Loucy (cell line): ENCODE measurements around the gene HIVEP2.
A peak's percentile ranks its signal among the peaks of the same experiment; 100 is the strongest.

Experiments used
- H2AFZ ChIP-seq: fragments of 200-600 bp; sonication (generic); 2 replicates; pipeline ENCODE4 v1.6.0; 2016; ENCODE audit warnings: antibody characterized with exemption, mild to moderate bottlenecking, low read length, moderate library complexity
- H3F3A ChIP-seq: fragments of 200-600 bp; 2 replicates; pipeline ENCODE4 v1.6.0; 2016; ENCODE audit warnings: antibody characterized with exemption, low read depth, mild to moderate bottlenecking
- H3K27me3 ChIP-seq: fragments of 200-600 bp; sonication (generic); 2 replicates; pipeline ENCODE4 v1.6.1; 2014; ENCODE audit warnings: low read length, mild to moderate bottlenecking; ENCODE audit not compliant: insufficient read depth, poor library complexity, severe bottlenecking
- H3K36me3 ChIP-seq: fragments of 200-600 bp; sonication (generic); 2 replicates; pipeline ENCODE4 v1.6.1; 2016; ENCODE audit warnings: low read length; ENCODE audit not compliant: insufficient read depth
- H3K4me1 ChIP-seq: fragments of 200-600 bp; sonication (generic); 2 replicates; pipeline ENCODE4 v1.5.1; 2014; ENCODE audit warnings: low read length, mild to moderate bottlenecking; ENCODE audit not compliant: insufficient read depth, poor library complexity, severe bottlenecking
- H3K4me2 ChIP-seq: fragments of 200-600 bp; sonication (generic); 2 replicates; pipeline ENCODE4 v1.6.0; 2014; ENCODE audit warnings: antibody characterized with exemption, low read length, low read depth, mild to moderate bottlenecking; ENCODE audit not compliant: poor library complexity, severe bottlenecking
- H3K4me3 ChIP-seq: fragments of 200-600 bp; sonication (generic); 2 replicates; pipeline ENCODE4 v1.5.1; 2014; ENCODE audit warnings: low read length, mild to moderate bottlenecking, mixed read lengths; ENCODE audit not compliant: poor library complexity, severe bottlenecking
- H3K79me2 ChIP-seq: fragments of 200-600 bp; sonication (generic); 2 replicates; pipeline ENCODE4 v1.6.1; 2014; ENCODE audit warnings: low read length; ENCODE audit not compliant: insufficient read depth
- H3K9ac ChIP-seq: fragments of 200-600 bp; sonication (generic); 2 replicates; pipeline ENCODE4 v1.6.0; 2014; ENCODE audit warnings: mild to moderate bottlenecking, low read depth, low read length, moderate library complexity; ENCODE audit not compliant: poor library complexity, severe bottlenecking
- H3K9me2 ChIP-seq: fragments of 200-600 bp; sonication (generic); replicated peaks from 2 replicates; pipeline ENCODE4 v1.6.1; 2016; ENCODE audit warnings: low read depth, low read length, mixed read lengths
- H3K9me3 ChIP-seq: fragments of 200-600 bp; sonication (generic); 2 replicates; pipeline ENCODE4 v1.6.1; 2014; ENCODE audit warnings: mild to moderate bottlenecking, antibody characterized with exemption, low read length, low read depth; ENCODE audit not compliant: insufficient read depth
- H4K20me1 ChIP-seq: fragments of 200-600 bp; sonication (generic); 2 replicates; pipeline ENCODE4 v1.6.0; 2014; ENCODE audit warnings: antibody characterized with exemption, low read length, mild to moderate bottlenecking; ENCODE audit not compliant: insufficient read depth, poor library complexity, severe bottlenecking
- CTCF ChIP-seq: fragments of 200-600 bp; sonication (generic); conservative IDR thresholded peaks from 2 replicates; pipeline ENCODE4 v1.5.1; 2014; ENCODE audit warnings: mild to moderate bottlenecking, antibody characterized with exemption, low read length
- EZH2phosphoT487 ChIP-seq: fragments of 200-600 bp; IDR thresholded peaks from 2 replicates; pipeline ENCODE4 v1.6.1; 2018; ENCODE audit warnings: antibody characterized with exemption, mild to moderate bottlenecking, moderate library complexity, borderline replicate concordance

The HIVEP2 gene

GRCh38 chr6:142819603-142820337, 125.2 kb downstream of the HIVEP2 start:
- H3F3A ChIP-seq = no peaks in the 10 kb centered on the region; the same call in 1 of the 2 replicates
- no peak for TF ChIP-seq CTCF
- TF ChIP-seq EZH2phosphoT487 = no peak
- H3K4me3 ChIP-seq = peak overlapping the region; percentile 70
- H3K79me2 ChIP-seq = peaks cover 64% of the 10 kb centered on the region
- no peaks in the 10 kb centered on the region for H3K9me3 ChIP-seq
- peaks cover 52% of the 10 kb centered on the region for H3K4me1 ChIP-seq
- H3K4me2 ChIP-seq = peak overlapping the region; percentile 89
- H3K27me3 ChIP-seq = no peaks in the 10 kb centered on the region
- H3K9me2 ChIP-seq = no peaks in the 10 kb centered on the region
- H3K36me3 ChIP-seq = 0 out of 2 replicates have a peak, but pooled peaks cover 4% of the 10 kb centered on the region
- no peak overlapping the region for H2AFZ ChIP-seq
- H4K20me1 ChIP-seq = peaks cover 4% of the 10 kb centered on the region
- peak overlapping the region; percentile 62 for H3K9ac ChIP-seq

GRCh38 chr6:142816486-142816885, 128.5 kb downstream of the HIVEP2 start:
- TF ChIP-seq EZH2phosphoT487 = no peak
- TF ChIP-seq CTCF = no peak
- Histone ChIP-seq H3K36me3 (no peaks in the 10 kb centered on the region), H3K4me3 (no peak overlapping the region), H3K4me1 (peaks cover 27% of the 10 kb centered on the region), H3K4me2 (no peak overlapping the region), H3K9ac (no peak overlapping the region), H3K9me3 (no peaks in the 10 kb centered on the region), H2AFZ (no peak overlapping the region), H4K20me1 (peaks cover 4% of the 10 kb centered on the region), H3K27me3 (no peaks in the 10 kb centered on the region), H3K9me2 (no peaks in the 10 kb centered on the region), H3F3A (no peaks in the 10 kb centered on the region; the same call in 1 of the 2 replicates), H3K79me2 (peaks cover 60% of the 10 kb centered on the region)

DNA sequence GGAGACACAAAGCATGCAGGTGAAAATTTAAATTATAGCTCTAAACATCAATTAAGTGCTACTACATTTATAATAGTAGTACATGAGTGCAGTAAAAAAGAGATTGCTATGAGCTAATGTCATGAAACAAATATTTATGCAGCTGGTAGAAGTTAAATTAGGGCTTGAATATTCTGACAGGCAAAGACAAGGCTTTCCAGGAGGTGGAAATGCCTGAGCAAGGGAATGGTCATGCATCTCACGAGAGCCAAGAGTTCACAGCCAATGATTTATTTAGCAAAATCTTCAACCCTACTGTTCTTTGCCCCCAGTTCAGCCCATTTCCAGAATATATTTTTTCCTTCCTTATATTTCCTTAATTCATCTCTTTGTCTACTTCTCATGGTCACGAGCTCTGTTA, 128.9 kb downstream of the HIVEP2 start:
- Histone ChIP-seq H3K4me3 (no peak overlapping the region), H3K79me2 (peaks cover 60% of the 10 kb centered on the region), H3K9ac (no peak overlapping the region), H3K9me3 (no peaks in the 10 kb centered on the region), H4K20me1 (peaks cover 4% of the 10 kb centered on the region), H3F3A (no peaks in the 10 kb centered on the region; the same call in 1 of the 2 replicates), H3K4me1 (peaks cover 27% of the 10 kb centered on the region), H3K27me3 (no peaks in the 10 kb centered on the region), H3K36me3 (no peaks in the 10 kb centered on the region), H2AFZ (no peak overlapping the region), H3K9me2 (no peaks in the 10 kb centered on the region), H3K4me2 (no peak overlapping the region)
- no peak for TF ChIP-seq EZH2phosphoT487
- no peak for TF ChIP-seq CTCF
